NCI-H2196 treated with DMSO at 0.1 percent for 48 hours (cell line): ENCODE results near the gene ZBTB7B.
A peak's percentile ranks its signal among the peaks of the same experiment; 100 is the strongest.

Experiments used
- DNase-seq: peaks from one replicate; lab custom pipeline; 2025; ENCODE audit not compliant: unreplicated experiment; lab: John Stamatoyannopoulos, UW

ZBTB7B gene

DNA sequence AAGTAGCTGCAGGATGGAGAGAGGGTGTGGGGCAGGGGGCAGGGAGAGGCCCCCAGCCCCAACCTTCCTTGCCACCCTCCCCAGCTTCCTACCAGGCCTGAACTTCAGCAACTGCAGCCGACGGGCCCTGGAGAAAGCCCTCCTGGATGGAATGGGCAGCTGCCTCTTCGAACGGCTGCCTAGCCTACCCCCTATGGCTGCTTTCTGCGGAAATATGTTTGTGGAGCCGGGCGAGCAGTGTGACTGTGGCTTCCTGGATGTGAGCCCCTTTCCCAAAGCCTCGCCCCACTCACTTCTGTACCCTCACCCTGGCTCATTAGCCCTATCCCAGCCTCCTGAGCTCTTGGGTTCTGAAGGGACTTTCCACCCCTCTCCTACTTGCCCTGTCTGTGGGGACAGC lies 54.5 kb downstream of the ZBTB7B start:
- DNase-seq, result no peak

GRCh38 chr1:155057788-155058211 lies 55.2 kb downstream of the ZBTB7B start:
- no peak for DNase-seq

DNA sequence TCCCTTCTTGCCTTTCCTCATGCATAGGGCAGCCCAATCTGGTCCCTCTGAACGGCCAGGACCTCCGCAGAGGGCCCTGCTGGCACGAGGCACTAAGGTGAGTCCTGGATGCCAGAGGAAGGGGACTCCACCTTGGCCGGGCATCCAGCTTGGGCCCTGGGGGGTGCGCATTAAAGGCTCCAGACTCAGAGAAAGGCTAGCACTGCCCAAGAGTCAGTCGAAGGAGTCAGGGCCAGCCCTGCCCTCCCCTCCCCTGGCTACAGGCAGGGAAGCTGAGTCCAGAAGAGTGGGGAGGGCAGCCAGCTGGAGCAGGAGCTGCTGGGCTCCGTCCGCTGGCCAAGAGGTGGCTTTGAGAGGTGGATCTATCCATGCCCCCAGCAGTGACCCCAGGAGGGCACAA lies 58.1 kb downstream of the ZBTB7B start:
- no peak for DNase-seq

DNA sequence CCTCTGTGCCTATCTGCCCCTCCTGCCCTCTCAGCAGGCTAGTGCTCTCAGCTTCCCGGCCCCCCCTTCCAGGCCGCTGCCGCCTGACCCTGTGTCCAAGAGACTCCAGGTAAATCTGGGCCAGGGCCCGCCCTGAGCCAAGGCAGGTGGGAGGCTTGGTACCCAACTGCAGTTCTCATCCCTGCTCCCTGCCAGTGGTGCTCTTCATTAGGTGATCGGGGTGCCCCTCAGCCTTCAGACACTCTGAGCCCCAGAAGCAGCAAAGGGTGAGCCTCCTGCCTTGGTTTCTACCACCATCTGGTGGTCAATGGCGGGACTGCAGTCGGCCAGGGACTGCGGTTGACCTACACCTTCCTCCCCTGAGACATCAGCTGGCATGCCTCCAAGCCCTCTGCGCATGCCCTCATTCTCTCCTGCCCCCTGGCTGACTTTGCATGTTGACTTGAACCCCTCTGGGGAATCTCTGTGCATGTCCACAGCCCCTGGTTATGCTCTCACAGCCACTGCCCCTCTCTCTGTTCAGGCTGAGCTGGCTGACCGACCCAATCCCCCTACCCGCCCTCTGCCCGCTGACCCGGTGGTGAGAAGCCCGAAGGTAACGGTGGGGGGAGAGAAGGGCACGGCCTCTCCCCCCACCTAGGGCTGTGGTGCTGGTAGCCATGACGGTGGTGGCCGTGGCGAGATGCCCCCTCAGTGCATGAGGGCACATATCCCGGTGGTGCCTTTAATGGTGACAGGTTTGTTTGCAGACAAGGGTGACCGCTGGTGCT lies 59.0 kb downstream of the ZBTB7B start:
- DNase-seq, result peak; percentile 58

GRCh38 chr1:155062151-155062686 lies 59.6 kb downstream of the ZBTB7B start:
- DNase-seq, result no peak

- no peak for DNase-seq
These were observed 60.3 kb downstream of the ZBTB7B start for GRCh38 chr1:155062702-155063411.

DNA sequence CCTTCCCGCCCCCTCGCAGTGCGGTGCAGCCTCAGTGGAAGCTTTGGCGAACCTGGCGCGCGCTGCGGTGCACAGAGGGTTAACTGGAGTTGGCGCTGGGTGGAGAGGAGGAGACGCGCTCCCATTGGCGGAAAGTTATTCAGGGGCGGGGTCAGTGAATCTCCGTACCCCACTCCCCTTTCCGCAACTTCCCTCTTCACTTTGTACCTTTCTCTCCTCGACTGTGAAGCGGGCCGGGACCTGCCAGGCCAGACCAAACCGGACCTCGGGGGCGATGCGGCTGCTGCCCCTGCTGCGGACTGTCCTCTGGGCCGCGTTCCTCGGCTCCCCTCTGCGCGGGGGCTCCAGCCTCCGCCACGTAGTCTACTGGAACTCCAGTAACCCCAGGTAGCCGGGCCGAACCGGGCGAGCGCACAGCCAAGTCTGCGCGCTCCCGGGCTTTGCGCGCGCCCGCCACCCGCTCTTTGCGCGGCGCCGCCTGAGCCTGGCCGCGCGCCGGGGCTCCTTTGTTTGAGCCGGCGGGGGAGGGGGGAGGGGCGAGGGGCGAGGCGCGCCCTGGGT lies 61.0 kb downstream of the ZBTB7B start, which contains the start of gene EFNA4:
Gene EFNA4 (plus strand): TSS at position 191 of the 561 bp plus-strand sequence. CDS start 84 bp downstream, at position 275.
- peak; percentile 64 for DNase-seq

GRCh38 chr1:155064111-155064831 lies 61.7 kb downstream of the ZBTB7B start:
- peak; percentile 30 for DNase-seq

GRCh38 chr1:155064832-155065429 lies 62.3 kb downstream of the ZBTB7B start:
- no peak for DNase-seq

GRCh38 chr1:155066777-155067176 lies 64.2 kb downstream of the ZBTB7B start:
- DNase-seq, result no peak
